Activated CD4-positive, alpha-beta memory T cell treated with anti-CD3 and anti-CD28 coated beads for 36 hours (primary cell): ENCODE results near the gene ARPC5. TPM values are rescaled to one million over a fixed set of nuclear protein-coding genes. Genes with fewer than 3 reads are reported as not detected.

Experiments
- CTCF ChIA-PET: fragments of 350-600 bp; sonication (Branson Sonifier 250); formaldehyde crosslinking; loops from one replicate; lab custom pipeline; 2021; ENCODE audit warnings: antibody characterized with exemption, inconsistent platforms; lab: Charles Lee
- POLR2A ChIA-PET: fragments of 350-600 bp; sonication (Branson Sonifier 250); formaldehyde crosslinking; loops from one replicate; lab custom pipeline; 2021; ENCODE audit warnings: antibody characterized with exemption; lab: Charles Lee
- DNase-seq: peaks from one replicate; pipeline ENCODE4 v3.0.0-alpha.2; 2020
- H3K27ac Mint-ChIP-seq: one replicate; pipeline ENCODE4 v1.8.0; 2021; ENCODE audit warnings: mixed read lengths
- H3K27me3 Mint-ChIP-seq: one replicate; pipeline ENCODE4 v1.8.0; 2021; ENCODE audit warnings: mixed read lengths
- H3K36me3 Mint-ChIP-seq: one replicate; pipeline ENCODE4 v1.8.0; 2021; ENCODE audit warnings: mixed read lengths
- H3K4me1 Mint-ChIP-seq: one replicate; pipeline ENCODE4 v1.8.0; 2021; ENCODE audit warnings: low read depth, mixed read lengths
- H3K4me3 Mint-ChIP-seq: one replicate; pipeline ENCODE4 v1.8.0; 2021; ENCODE audit warnings: mild to moderate bottlenecking, mixed read lengths
- H3K9me3 Mint-ChIP-seq: one replicate; pipeline ENCODE4 v1.8.0; 2021; ENCODE audit warnings: mixed read lengths
- intact Hi-C: fragments of 100-400 bp; cut with micrococcal nuclease; formaldehyde crosslinking; loops from one replicate; pipeline ENCODE4 v1.15.1; 2023
- total RNA-seq, 2 experiments: library from RNA; stranded (reverse); gene quantifications; one replicate each; pipeline ENCODE4 v1.2.3, GENCODE V29; 2021

Gene ARPC5
- total RNA-seq, 2 experiments from 2014 or later, result 158 to 161 TPM

DNA sequence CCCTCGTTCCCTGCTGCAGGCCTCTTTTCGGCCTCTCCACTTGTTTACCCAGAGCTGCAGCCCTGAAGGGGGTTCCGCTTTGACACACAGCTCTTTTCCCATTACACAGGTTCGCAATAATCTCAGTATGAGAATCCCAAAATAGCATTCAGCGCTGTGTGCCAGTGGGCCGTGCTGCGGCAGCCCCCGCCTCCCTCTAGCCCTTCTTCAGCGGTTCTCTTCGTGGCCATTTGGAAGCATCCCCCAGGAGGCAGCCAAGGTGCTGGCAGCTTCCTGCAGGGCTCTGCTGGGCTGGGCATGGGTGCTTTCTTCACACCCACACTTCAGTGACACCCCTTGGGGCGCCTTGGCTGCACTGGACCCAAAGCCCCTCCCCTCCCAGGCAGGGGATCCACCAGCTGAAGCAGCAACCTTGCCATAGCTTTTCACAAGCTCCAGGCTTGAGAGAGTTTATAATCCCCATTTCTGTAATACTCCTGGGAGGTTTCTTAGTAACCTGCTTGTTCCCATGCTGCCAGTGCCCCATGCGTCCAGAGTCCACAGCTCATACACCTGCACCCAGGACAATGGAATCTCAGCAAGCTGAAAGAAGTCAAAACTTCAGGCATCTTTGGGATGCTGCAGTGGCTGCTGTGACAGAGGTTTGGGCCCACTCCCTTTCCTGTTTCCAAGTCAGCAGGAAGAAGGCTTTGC lies 53.4 kb downstream of the ARPC5 start:
- H3K9me3 Mint-ChIP-seq, result no peaks in the 10 kb centered on the region
- ChIA-PET CTCF (no interaction called here), POLR2A (no interaction called here)
- no peak for DNase-seq
- H3K4me3 Mint-ChIP-seq, result no peak overlapping the region
- peaks cover 10% of the 10 kb centered on the region for H3K4me1 Mint-ChIP-seq
- intact Hi-C loops, result no loop called here
- H3K27me3 Mint-ChIP-seq, result no peaks in the 10 kb centered on the region
- no peak overlapping the region for H3K27ac Mint-ChIP-seq
- no peaks in the 10 kb centered on the region for H3K36me3 Mint-ChIP-seq

- Mint-ChIP-seq H3K9me3 (no peaks in the 10 kb centered on the region), H3K27me3 (no peaks in the 10 kb centered on the region), H3K27ac (no peak overlapping the region), H3K36me3 (no peaks in the 10 kb centered on the region), H3K4me3 (no peak overlapping the region), H3K4me1 (peaks cover 10% of the 10 kb centered on the region)
- no peak for DNase-seq
- ChIA-PET POLR2A (interaction anchor here (0.5 to 0.6 kb wide), 2 partner anchors 10 to 112 kb away, joined by 3 read pairs; no protein-coding TSS in a partner anchor), CTCF (interaction anchor here (0.7 to 1.6 kb wide), 5 partner anchors 10 to 298 kb away, joined by 3 to 6 read pairs (median 3); no protein-coding TSS in a partner anchor)
- intact Hi-C loops, result loop anchor here (1.0 kb wide), 1 partner anchor 11 kb away; no protein-coding TSS in a partner anchor
Measured at GRCh38 chr1:183580281-183580682, 55.3 kb downstream of the ARPC5 start.

GRCh38 chr1:183578856-183579255 lies 56.7 kb downstream of the ARPC5 start:
- Mint-ChIP-seq H3K9me3 (no peaks in the 10 kb centered on the region), H3K4me3 (no peak overlapping the region), H3K27me3 (no peaks in the 10 kb centered on the region), H3K36me3 (no peaks in the 10 kb centered on the region), H3K4me1 (peaks cover 7% of the 10 kb centered on the region), H3K27ac (no peak overlapping the region)
- CTCF ChIA-PET, result interaction anchor here (0.6 to 1.4 kb wide), 2 partner anchors 57 to 297 kb away, joined by 3 read pairs; no protein-coding TSS in a partner anchor
- POLR2A ChIA-PET, result no interaction called here
- no peak for DNase-seq
- intact Hi-C loops, result no loop called here

DNA sequence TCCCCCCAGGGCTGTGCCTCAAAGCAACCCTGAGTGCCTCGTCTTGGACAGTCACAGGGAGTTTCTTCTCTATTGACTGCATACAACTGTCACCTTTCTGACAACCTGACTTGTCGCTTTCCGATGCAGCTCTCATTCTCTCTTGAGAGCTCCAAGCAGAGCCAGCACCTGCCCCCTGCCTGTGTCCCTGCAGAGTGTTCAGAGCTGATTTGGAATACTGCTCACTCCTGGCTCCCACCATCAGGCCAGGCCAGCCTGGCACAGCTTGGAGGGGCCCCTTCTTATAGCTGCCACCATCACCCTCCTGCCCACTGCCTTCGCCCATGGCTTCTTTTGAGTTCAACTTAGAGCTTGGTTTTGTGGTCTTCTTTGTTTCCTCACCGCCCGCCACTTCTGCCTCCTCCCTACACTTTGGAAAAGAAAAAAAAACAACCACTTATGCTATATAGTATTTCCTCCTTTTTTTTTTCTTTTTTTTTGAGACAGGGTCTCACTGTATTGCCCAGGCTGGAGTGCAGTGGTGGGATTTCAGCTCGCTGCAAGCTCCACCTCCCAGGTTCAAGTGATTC lies 57.6 kb downstream of the ARPC5 start:
- ChIA-PET CTCF (no interaction called here), POLR2A (no interaction called here)
- H3K27ac Mint-ChIP-seq, result no peak overlapping the region
- no peaks in the 10 kb centered on the region for H3K27me3 Mint-ChIP-seq
- intact Hi-C loops, result no loop called here
- no peaks in the 10 kb centered on the region for H3K9me3 Mint-ChIP-seq
- H3K36me3 Mint-ChIP-seq, result no peaks in the 10 kb centered on the region
- DNase-seq, result no peak
- peaks cover 7% of the 10 kb centered on the region for H3K4me1 Mint-ChIP-seq
- no peak overlapping the region for H3K4me3 Mint-ChIP-seq

GRCh38 chr1:183576537-183576936 lies 59.0 kb downstream of the ARPC5 start:
- ChIA-PET CTCF (no interaction called here), POLR2A (no interaction called here)
- intact Hi-C loops, result no loop called here
- no peaks in the 10 kb centered on the region for H3K27me3 Mint-ChIP-seq
- no peaks in the 10 kb centered on the region for H3K9me3 Mint-ChIP-seq
- peaks cover 7% of the 10 kb centered on the region for H3K4me1 Mint-ChIP-seq
- H3K36me3 Mint-ChIP-seq, result no peaks in the 10 kb centered on the region
- no peak overlapping the region for H3K4me3 Mint-ChIP-seq
- no peak overlapping the region for H3K27ac Mint-ChIP-seq
- no peak for DNase-seq

DNA sequence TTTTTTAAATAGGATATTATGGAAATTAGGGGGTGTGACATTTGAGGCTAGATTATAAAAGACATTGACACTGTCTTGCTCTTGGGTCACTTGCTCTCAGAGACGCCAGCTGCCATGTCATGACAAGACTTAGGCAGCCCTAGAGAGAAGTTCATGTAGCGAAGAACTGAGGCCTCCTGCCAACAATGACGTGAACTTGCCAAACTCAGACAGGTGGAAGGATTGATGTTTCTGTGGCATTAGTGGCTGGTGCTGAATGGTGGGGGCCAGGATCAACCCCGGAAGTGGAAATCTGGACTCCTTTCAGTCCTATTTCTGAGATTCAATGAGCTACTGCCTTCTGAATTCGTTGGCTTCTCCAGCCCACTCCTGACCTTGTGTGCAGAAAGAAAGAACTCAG lies 60.0 kb downstream of the ARPC5 start:
- H3K9me3 Mint-ChIP-seq, result no peaks in the 10 kb centered on the region
- no peaks in the 10 kb centered on the region for H3K27me3 Mint-ChIP-seq
- H3K4me1 Mint-ChIP-seq, result peaks cover 7% of the 10 kb centered on the region
- intact Hi-C loops, result no loop called here
- no peaks in the 10 kb centered on the region for H3K36me3 Mint-ChIP-seq
- no peak overlapping the region for H3K4me3 Mint-ChIP-seq
- DNase-seq, result no peak
- POLR2A ChIA-PET, result no interaction called here
- CTCF ChIA-PET, result no interaction called here
- H3K27ac Mint-ChIP-seq, result no peak overlapping the region

GRCh38 chr1:183572721-183573120 lies 62.9 kb downstream of the ARPC5 start:
- Mint-ChIP-seq H3K27me3 (no peaks in the 10 kb centered on the region), H3K9me3 (no peaks in the 10 kb centered on the region), H3K4me1 (peaks cover 15% of the 10 kb centered on the region), H3K27ac (no peak overlapping the region), H3K36me3 (no peaks in the 10 kb centered on the region), H3K4me3 (no peak overlapping the region)
- intact Hi-C loops, result no loop called here
- no peak for DNase-seq
- CTCF ChIA-PET, result interaction anchor here (1.0 kb wide), 1 partner anchor 83 kb away, joined by 3 read pairs; no protein-coding TSS in a partner anchor
- POLR2A ChIA-PET, result no interaction called here

- DNase-seq, result no peak
- H3K27me3 Mint-ChIP-seq, result no peaks in the 10 kb centered on the region
- ChIA-PET POLR2A (no interaction called here), CTCF (no interaction called here)
- H3K4me3 Mint-ChIP-seq, result no peak overlapping the region
- intact Hi-C loops, result no loop called here
- H3K36me3 Mint-ChIP-seq, result no peaks in the 10 kb centered on the region
- H3K9me3 Mint-ChIP-seq, result no peaks in the 10 kb centered on the region
- H3K27ac Mint-ChIP-seq, result no peak overlapping the region
- H3K4me1 Mint-ChIP-seq, result peaks cover 22% of the 10 kb centered on the region
Measured at GRCh38 chr1:183571678-183572268, 63.8 kb downstream of the ARPC5 start.

Other genes with a start within 250 kb of the ARPC5 start
- gene NMNAT2, start 217.4 kb downstream of the ARPC5 start, total RNA-seq, result not detected
- 10 to 100 TPM; 45.5 to 46.2 TPM for gene SMG7, start 163.3 kb downstream of the ARPC5 start, total RNA-seq
- 1 to 10 TPM; 6.6 to 7.7 TPM for gene NCF2, start 45.3 kb downstream of the ARPC5 start, total RNA-seq
- not detected for gene APOBEC4, start 17.5 kb upstream of the ARPC5 start, total RNA-seq
- 1 to 10 TPM; 1.8 TPM for gene RGL1, start 169.3 kb upstream of the ARPC5 start, total RNA-seq